Renal cortex interstitium (tissue), 11 donors: ENCODE data around the gene CHKB. TPM values are rescaled to one million over a fixed set of nuclear protein-coding genes. Genes with fewer than 3 reads are reported as not detected.
A peak's percentile ranks its signal among the peaks of the same experiment; 100 is the strongest.
"Not testable (repeated sequence)": the region's sequence is repeated elsewhere in the genome, so short reads cannot be mapped to it uniquely, and the experiment has no call there.

Experiments used
- DNase-seq, 11 donors: peaks; one replicate each; pipeline ENCODE4 v3.0.0-alpha.2; 2013; ENCODE audit warnings: low read depth in 9 of 11, low spot score in 4 of 11; ENCODE audit errors: extremely low read depth in 1 of 11
- polyA plus RNA-seq, 3 donors: library from polyadenylated mRNA; unstranded; fragments of 120-200 nt; gene quantifications; one replicate each; pipeline ENCODE4 v1.2.1, GENCODE V29; 2013; ENCODE audit not compliant: insufficient read length in 3 of 3

CHKB gene
- polyA plus RNA-seq, 3 donors, result 82.4 to 118 (median 86.6) TPM

DNA sequence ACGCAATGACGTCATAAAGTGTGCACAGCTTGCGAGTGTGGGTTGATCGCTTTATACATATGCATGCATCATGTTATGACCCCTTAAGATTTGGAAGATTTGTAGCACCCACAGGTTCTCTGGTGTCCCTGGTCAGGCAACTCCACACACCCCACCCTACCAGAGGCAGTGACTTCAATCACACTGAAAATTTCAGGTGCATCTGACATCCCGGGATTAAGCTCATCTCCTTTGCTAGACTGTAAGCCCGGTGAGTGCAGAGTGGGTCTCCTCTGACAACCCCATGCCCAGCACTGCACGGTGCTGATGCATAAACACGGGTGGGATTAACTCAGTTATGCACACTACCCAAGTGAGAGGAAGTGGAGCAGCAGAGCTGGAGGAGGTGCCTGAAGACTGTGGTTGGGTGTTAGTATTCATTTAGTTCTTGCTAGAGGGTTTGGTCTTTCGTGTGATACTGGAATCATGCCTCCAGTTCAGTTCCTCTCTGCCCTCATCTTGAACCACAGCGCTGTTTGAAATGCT is 38.8 kb upstream of the CHKB start:
- no peak for DNase-seq

DNA sequence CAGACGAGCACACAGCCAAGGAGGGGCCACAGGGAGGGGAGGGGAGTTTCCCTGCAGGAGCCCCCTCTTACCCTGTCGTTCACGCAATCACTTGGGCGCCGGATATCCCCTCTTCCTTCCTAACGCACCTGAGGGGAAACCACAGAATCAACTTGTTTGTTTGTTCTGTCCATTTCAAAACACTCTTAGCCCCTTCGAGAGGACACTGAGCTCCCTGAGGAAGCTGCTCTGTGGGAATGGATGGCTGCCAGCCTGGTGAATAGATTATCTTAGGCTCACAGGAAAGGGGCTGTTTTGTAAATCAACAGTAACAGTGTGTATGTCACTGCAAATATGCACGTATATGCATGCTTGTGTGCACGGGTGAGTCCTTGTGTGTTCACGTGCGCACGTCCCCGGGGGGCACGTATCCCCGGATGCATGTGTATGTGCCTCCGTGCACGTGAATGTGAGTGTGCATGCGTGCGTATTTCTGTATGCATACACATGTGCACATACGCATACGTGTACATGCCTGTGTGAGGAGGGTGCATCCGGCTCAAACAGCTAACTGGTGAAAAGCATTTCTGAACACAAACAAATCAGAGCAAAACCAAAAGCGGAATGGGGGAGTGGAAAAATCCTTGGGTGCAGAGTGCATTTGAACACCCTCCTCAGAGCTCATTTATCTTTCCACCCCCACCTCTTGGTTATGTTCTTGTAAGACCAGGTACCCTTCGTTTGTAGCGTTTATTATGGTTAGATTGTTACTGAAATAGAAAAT is 38.1 kb upstream of the CHKB start:
- peak in 1 of 11 donors; percentile 79 for DNase-seq

- DNase-seq, result not testable (repeated sequence)
These were observed 31.6 kb upstream of the CHKB start for GRCh38 chr22:50614296-50614695.

DNA sequence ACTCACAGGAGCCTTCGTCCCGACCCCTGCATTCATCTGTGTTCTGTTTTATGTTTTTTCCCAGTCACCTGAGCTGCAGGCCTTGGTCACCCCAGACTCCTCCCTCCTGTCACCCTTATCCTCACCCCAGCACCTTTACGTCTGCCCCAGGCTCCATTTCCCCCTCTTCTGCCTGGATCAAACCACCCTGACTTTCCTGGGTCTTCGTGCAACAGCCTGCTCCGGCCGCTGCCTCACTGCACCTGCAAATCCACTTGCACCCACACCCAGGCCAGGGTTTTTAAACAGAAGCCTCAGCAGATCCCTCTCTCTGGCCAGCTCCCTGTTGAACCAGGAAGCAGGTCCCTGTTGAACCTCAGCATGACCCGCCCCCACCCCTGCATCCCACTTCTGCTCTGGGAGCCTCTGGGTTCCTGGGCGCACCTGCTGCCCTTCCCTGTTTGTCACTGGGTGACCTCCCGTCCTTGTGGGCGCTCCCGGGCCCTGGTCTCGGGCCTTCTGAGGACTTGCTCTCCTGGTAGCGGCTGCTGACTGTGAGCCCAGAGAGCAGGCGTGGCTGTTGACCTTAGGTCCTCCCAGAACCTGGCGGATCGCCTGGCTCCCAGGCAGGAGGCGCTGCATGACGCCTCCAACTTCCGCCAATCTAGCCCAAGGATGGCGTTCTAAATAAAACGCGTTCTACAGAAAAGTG is 30.8 kb upstream of the CHKB start:
- DNase-seq, result no peak

GRCh38 chr22:50612528-50613221 is 30.0 kb upstream of the CHKB start:
- no peak for DNase-seq

DNA sequence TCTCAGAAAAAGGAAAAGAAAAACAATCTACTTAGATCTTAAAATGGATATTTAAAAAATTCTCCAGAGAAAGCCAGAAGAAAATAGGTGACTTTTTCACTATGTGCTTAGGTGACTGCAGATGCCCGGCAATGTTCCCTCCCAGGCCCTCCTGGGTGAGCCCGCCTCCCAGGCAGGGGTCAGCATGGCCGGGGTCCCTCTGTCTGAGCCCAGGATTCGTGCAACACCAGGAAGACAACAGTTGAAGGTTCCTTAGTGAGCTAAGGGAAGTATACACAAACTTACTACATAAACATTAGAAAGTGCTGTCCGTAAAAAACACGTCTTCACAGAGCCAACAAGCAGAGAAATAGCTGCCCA is 29.5 kb upstream of the CHKB start:
- DNase-seq, result no peak

- no peak for DNase-seq
These were observed 28.9 kb upstream of the CHKB start for GRCh38 chr22:50611341-50612060.

DNA sequence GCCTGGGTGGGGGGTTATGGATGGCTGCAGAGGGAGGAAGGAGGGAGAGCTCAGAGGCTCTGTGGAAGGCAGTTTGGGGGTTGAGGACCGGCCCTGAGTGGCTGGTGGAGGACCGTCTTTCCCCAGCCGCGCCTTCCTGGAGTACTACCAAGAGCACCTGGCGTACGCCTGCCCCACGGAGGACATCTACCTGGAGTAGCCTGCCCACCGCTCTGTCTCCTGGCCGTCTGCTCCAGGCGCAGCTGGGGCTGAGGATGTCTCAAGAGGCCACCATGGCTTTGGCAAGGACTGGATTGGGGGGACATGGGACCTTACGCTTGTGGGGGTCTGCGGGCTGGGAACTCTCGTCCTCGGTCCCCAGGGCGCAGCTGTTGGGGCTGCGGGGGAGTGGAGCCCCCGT is 27.9 kb upstream of the CHKB start:
- no peak for DNase-seq

GRCh38 chr22:50610041-50610451 is 27.4 kb upstream of the CHKB start:
- no peak for DNase-seq

DNA sequence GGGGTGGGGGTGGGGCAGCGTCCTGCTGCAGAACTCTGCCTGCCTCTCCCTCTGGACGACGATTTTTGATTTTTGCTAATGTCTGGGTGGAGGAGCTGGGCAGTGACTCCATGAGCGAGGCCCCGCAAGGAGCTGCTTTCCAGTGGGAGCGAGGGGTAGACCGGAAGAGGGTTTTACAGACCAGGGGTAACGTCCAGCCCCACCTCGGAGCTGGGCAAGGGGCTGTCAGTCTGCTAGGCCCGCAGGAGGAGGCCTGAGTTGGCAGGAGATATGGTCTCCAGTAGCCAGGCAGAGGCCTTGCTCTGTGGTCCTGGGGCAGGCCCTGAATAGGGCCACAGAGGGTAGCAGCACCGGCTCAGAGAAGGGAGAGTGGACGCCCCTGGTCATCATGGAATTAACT is 26.9 kb upstream of the CHKB start:
- no peak for DNase-seq

DNA sequence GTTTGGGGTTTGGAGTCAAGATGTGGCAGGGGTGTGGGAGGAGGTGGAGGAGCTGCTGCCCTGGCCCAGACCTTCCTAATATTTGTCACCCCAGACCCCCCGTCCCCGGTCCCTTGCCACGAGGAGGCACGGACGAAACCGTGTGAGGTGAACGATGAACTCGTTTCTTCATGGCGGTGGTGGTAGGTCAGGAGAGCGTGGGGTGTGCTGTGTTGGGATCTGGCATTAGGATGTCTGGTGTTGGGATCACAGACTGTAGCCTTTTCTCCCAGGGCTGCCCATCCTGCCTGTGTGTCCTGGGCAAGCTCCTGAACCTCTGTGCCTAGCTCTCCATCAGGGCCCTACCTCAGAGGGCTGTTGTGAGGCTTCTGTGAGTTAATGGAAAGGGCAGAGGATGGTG is 26.3 kb upstream of the CHKB start:
- DNase-seq, result no peak

DNA sequence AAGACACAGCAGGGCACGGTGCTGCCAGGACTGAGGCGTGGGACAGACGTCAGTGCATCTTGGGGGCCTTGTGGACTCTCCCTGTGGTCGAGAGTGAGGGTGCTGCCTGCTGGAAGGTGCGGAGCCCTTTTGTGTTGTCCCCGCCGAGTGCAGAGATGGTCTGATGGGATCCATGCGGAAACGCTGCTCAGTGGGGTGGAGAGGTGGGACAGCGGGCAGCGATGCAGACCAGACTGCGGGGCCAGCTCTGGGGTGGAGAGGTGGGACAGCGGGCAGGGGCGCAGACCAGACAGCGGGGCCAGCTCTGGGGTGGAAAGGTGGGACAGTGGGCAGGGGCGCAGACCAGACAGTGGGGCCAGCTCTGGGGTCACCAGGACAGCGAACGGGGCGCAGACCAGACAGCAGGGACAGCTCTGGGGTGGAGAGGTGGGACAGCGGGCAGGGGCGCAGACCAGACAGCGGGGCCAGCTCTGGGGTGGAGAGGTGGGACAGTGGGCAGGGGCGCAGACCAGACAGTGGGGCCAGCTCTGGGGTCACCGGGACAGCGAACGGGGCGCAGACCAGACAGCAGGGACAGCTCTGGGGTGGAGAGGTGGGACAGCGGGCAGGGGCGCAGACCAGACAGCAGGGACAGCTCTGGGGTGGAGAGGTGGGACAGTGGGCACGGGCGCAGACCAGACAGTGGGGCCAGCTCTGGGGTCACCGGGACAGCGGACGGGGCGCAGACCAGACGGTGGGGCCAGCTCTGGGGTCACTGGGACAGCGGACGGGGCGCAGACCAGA is 25.6 kb upstream of the CHKB start:
- DNase-seq, result not testable (repeated sequence)

GRCh38 chr22:50607659-50608020 is 25.0 kb upstream of the CHKB start:
- DNase-seq, result no peak

- DNase-seq, result no peak
These were observed 24.5 kb upstream of the CHKB start for GRCh38 chr22:50606946-50607658.

DNA sequence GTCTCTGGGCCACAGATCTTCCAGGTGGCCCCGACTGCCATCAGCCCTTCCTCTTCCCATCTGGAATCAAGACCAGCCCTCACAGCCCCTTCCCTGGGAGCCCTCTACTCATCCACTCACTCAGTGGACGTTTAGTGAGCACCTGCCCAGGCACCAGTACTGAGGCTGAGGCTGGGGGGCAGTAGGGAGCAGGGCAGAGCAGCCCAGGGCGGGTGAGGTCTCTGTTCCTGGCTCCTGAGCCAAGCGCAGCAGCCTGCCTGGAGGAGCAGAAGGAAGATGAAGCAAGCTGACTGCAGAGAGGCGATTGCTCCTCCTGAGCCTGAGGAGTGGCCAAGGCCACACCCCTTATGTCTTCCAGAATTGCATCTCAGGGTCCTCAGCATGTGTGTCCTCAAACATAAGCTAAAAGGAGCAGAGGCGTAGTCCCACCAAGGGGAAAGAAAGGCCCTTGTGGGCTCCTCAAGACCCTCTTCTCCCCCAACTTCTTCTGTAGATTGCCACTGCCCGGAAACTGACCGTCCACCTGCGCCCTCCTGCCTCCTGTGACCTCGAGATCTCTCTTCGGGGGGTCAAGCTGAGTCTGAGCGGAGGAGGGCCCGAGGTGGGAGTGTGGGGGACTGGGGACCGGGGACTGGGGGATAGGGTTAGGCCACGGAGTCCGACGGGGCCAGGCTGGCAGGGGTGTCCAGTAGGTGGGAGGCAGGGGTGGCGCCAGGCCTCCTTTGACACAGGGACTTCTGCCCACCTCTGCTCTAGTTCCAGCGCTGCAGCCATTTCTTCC is 23.7 kb upstream of the CHKB start:
- no peak for DNase-seq

GRCh38 chr22:50605613-50606074 is 23.0 kb upstream of the CHKB start:
- no peak for DNase-seq

- no peak for DNase-seq
These were observed 22.5 kb upstream of the CHKB start for GRCh38 chr22:50605002-50605612.
